Measurements from ENCODE around the gene NTRK3.

NTRK3 gene

GRCh38 chr15:88274553-88275460, 18.3 kb upstream of the NTRK3 start:
- TF ChIP-seq CTCF (conservative IDR thresholded peaks at IDR 0.05) = peak; percentile 99
- H3K27ac ChIP-seq = no peak overlapping the region

- TF ChIP-seq CTCF (conservative IDR thresholded peaks at IDR 0.05) = no peak
- H3K27ac ChIP-seq = no peak overlapping the region
Observed at GRCh38 chr15:88272421-88272820, 15.9 kb upstream of the NTRK3 start.

- TF ChIP-seq CTCF (conservative IDR thresholded peaks at IDR 0.05) = no peak
- H3K27ac ChIP-seq = no peak overlapping the region
Observed at GRCh38 chr15:88269356-88270062, 13.0 kb upstream of the NTRK3 start.

GRCh38 chr15:88267720-88268119, 11.2 kb upstream of the NTRK3 start:
- H3K27ac ChIP-seq = no peak overlapping the region
- no peak for TF ChIP-seq CTCF (conservative IDR thresholded peaks at IDR 0.05)

- TF ChIP-seq CTCF (conservative IDR thresholded peaks at IDR 0.05) = no peak
- no peak overlapping the region for H3K27ac ChIP-seq
Observed at GRCh38 chr15:88266170-88266569, 9.6 kb upstream of the NTRK3 start.

GRCh38 chr15:88264622-88265021, 8.1 kb upstream of the NTRK3 start:
- no peak overlapping the region for H3K27ac ChIP-seq
- TF ChIP-seq CTCF (conservative IDR thresholded peaks at IDR 0.05) = no peak

- TF ChIP-seq CTCF (conservative IDR thresholded peaks at IDR 0.05) = no peak
- no peak overlapping the region for H3K27ac ChIP-seq
Observed at GRCh38 chr15:88262064-88262463, 5.5 kb upstream of the NTRK3 start.

All from VCaP (cell line).